Neural cell (in vitro differentiated cells): ENCODE data around the gene JPH2. TPM values are rescaled to one million over a fixed set of nuclear protein-coding genes. Genes with fewer than 3 reads are reported as not detected.

Source experiments
- H2AFZ ChIP-seq: fragments of 200-600, 300-800 bp; sonication (generic), shearing (Covaris generic); 2 replicates; pipeline ENCODE4 v1.6.0; 2014; ENCODE audit warnings: low read depth, mild to moderate bottlenecking, antibody characterized with exemption, low read length, moderate library complexity
- H3F3A ChIP-seq: fragments of 200-600 bp; shearing (Covaris generic); 2 replicates; pipeline ENCODE4 v1.6.1; 2016; ENCODE audit warnings: mild to moderate bottlenecking, moderate library complexity, mixed read lengths, antibody characterized with exemption, low read length; ENCODE audit not compliant: insufficient read depth, poor library complexity, severe bottlenecking
- H3K27ac ChIP-seq: fragments of 200-600, 300-800 bp; sonication (generic), shearing (Covaris generic); 2 replicates; pipeline ENCODE4 v1.5.1; 2014; ENCODE audit warnings: mild to moderate bottlenecking, low read length, moderate library complexity
- H3K27me3 ChIP-seq: fragments of 300-800, 200-600 bp; sonication (generic), shearing (Covaris generic); 2 replicates; pipeline ENCODE4 v1.6.0; 2014; ENCODE audit warnings: mild to moderate bottlenecking, low read depth, low read length, moderate library complexity; ENCODE audit not compliant: insufficient read depth
- H3K36me3 ChIP-seq: fragments of 300-800, 200-600 bp; sonication (generic), shearing (Covaris generic); 2 replicates; pipeline ENCODE4 v1.5.1; 2014; ENCODE audit warnings: mild to moderate bottlenecking, antibody characterized with exemption, low read length, moderate library complexity; ENCODE audit not compliant: insufficient read depth
- H3K4me2 ChIP-seq: fragments of 300-800, 200-600 bp; sonication (generic), shearing (Covaris generic); 2 replicates; pipeline ENCODE4 v1.6.0; 2014; ENCODE audit warnings: mild to moderate bottlenecking, low read length
- H3K4me3 ChIP-seq: fragments of 300-800, 200-600 bp; sonication (generic), shearing (Covaris generic); 2 replicates; pipeline ENCODE4 v1.5.1; 2014; ENCODE audit warnings: mild to moderate bottlenecking, low read length, moderate library complexity
- H3K79me2 ChIP-seq: fragments of 200-600 bp; shearing (Covaris generic); replicated peaks from 2 replicates; pipeline ENCODE4 v1.6.0; 2014; ENCODE audit warnings: mild to moderate bottlenecking, low read length, moderate library complexity; ENCODE audit not compliant: insufficient read depth
- H3K9ac ChIP-seq: fragments of 300-800, 200-600 bp; sonication (generic), shearing (Covaris generic); 2 replicates; pipeline ENCODE4 v1.6.1; 2016; ENCODE audit warnings: mild to moderate bottlenecking, low read length, mixed read lengths
- H3K9me2 ChIP-seq: fragments of 200-600 bp; shearing (Covaris generic); 2 replicates; pipeline ENCODE4 v1.6.1; 2016; ENCODE audit warnings: mild to moderate bottlenecking, low read length, mixed read lengths; ENCODE audit not compliant: insufficient read depth
- H3K9me3 ChIP-seq: fragments of 200-600, 300-800 bp; sonication (generic), shearing (Covaris generic); 2 replicates; pipeline ENCODE4 v1.6.1; 2016; ENCODE audit warnings: mild to moderate bottlenecking, mixed run types, low read length, moderate library complexity, mixed read lengths
- H4K20me1 ChIP-seq: fragments of 200-600 bp; shearing (Covaris generic); 2 replicates; pipeline ENCODE4 v1.6.1; 2016; ENCODE audit warnings: mild to moderate bottlenecking, mixed run types; ENCODE audit not compliant: insufficient read depth
- CTCF ChIP-seq: fragments of 450-650 bp; IDR thresholded peaks from 2 replicates; pipeline ENCODE4 v1.5.1; 2014; ENCODE audit warnings: antibody characterized with exemption, mild to moderate bottlenecking, moderate library complexity; ENCODE audit not compliant: poor library complexity, severe bottlenecking
- EP300 ChIP-seq: fragments of 450-650 bp; conservative IDR thresholded peaks from 2 replicates; pipeline ENCODE4 v1.6.1; 2014; ENCODE audit warnings: antibody characterized with exemption, mild to moderate bottlenecking, moderate library complexity; ENCODE audit not compliant: poor library complexity, severe bottlenecking
- EZH2 ChIP-seq: fragments of 200-600, 300-800 bp; shearing (Covaris generic), sonication (generic); IDR thresholded peaks from 2 replicates; pipeline ENCODE4 v1.6.1; 2014; ENCODE audit warnings: antibody characterized with exemption, low read length, borderline replicate concordance, mild to moderate bottlenecking; ENCODE audit not compliant: insufficient read depth, poor library complexity, severe bottlenecking
- MXI1 ChIP-seq: fragments of 450-650 bp; conservative IDR thresholded peaks from 2 replicates; pipeline ENCODE4 v1.6.1; 2014; ENCODE audit warnings: antibody characterized with exemption, mild to moderate bottlenecking; ENCODE audit not compliant: poor library complexity, severe bottlenecking
- POLR2AphosphoS5 ChIP-seq: IDR thresholded peaks from 2 replicates; pipeline ENCODE4 v1.6.1; 2012
- RAD21 ChIP-seq: fragments of 450-650 bp; conservative IDR thresholded peaks from 2 replicates; pipeline ENCODE4 v1.6.1; 2014; ENCODE audit warnings: antibody characterized with exemption, mild to moderate bottlenecking, moderate library complexity
- REST ChIP-seq: IDR thresholded peaks from 2 replicates; pipeline ENCODE4 v1.6.1; 2012; ENCODE audit warnings: borderline replicate concordance
- SMC3 ChIP-seq: fragments of 450-650 bp; conservative IDR thresholded peaks from 2 replicates; pipeline ENCODE4 v1.6.1; 2014; ENCODE audit warnings: antibody characterized with exemption, mild to moderate bottlenecking, moderate library complexity; ENCODE audit not compliant: poor library complexity
- TAF1 ChIP-seq: IDR thresholded peaks from 2 replicates; pipeline ENCODE4 v1.6.1; 2012; ENCODE audit warnings: low read depth
- polyA plus RNA-seq: library from polyadenylated mRNA; depleted of rRNA; stranded (reverse); fragments of >200 nt; gene quantifications from 2 replicates; pipeline ENCODE4 v1.2.3, GENCODE V29; 2014

JPH2 gene
- polyA plus RNA-seq, 1 donor from 2014 or later: not detected

GRCh38 chr20:44151621-44152416 lies 35.2 kb downstream of the JPH2 start:
- Histone ChIP-seq H3K36me3 (no peaks in the 10 kb centered on the region), H4K20me1 (no peaks in the 10 kb centered on the region), H3K9me2 (no peaks in the 10 kb centered on the region), H3F3A (no peaks in the 10 kb centered on the region), H3K4me2 (no peak overlapping the region), H3K79me2 (no peaks in the 10 kb centered on the region), H3K9me3 (no peaks in the 10 kb centered on the region), H3K27me3 (no peaks in the 10 kb centered on the region), H2AFZ (no peak overlapping the region), H3K4me3 (no peak overlapping the region), H3K9ac (no peak overlapping the region), H3K27ac (no peak overlapping the region)
- TF ChIP-seq TAF1: no peak
- no peak for TF ChIP-seq MXI1
- TF ChIP-seq RAD21: no peak
- TF ChIP-seq CTCF: no peak
- TF ChIP-seq SMC3: no peak
- no peak for TF ChIP-seq EP300
- no peak for TF ChIP-seq EZH2
- no peak for TF ChIP-seq REST
- TF ChIP-seq POLR2AphosphoS5: no peak

- TF ChIP-seq TAF1 (no peak), MXI1 (no peak), RAD21 (no peak), REST (no peak), CTCF (no peak), EZH2 (no peak), EP300 (no peak), SMC3 (no peak), POLR2AphosphoS5 (no peak)
- Histone ChIP-seq H3K4me3 (no peak overlapping the region), H3K9me3 (no peaks in the 10 kb centered on the region), H3K79me2 (no peaks in the 10 kb centered on the region), H4K20me1 (no peaks in the 10 kb centered on the region), H3K4me2 (no peak overlapping the region), H2AFZ (no peak overlapping the region), H3K9me2 (no peaks in the 10 kb centered on the region), H3K36me3 (no peaks in the 10 kb centered on the region), H3F3A (no peaks in the 10 kb centered on the region), H3K9ac (no peak overlapping the region), H3K27ac (no peak overlapping the region), H3K27me3 (no peaks in the 10 kb centered on the region)
Observed at GRCh38 chr20:44146272-44146671, 40.7 kb downstream of the JPH2 start.
